NCI-H345 treated with DMSO at 0.1 percent for 48 hours (cell line): ENCODE data around the gene SLC28A1.

ENCODE experiments used
- DNase-seq: peaks from one replicate; lab custom pipeline; 2025; ENCODE audit not compliant: unreplicated experiment; lab: John Stamatoyannopoulos, UW

SLC28A1 gene

DNA sequence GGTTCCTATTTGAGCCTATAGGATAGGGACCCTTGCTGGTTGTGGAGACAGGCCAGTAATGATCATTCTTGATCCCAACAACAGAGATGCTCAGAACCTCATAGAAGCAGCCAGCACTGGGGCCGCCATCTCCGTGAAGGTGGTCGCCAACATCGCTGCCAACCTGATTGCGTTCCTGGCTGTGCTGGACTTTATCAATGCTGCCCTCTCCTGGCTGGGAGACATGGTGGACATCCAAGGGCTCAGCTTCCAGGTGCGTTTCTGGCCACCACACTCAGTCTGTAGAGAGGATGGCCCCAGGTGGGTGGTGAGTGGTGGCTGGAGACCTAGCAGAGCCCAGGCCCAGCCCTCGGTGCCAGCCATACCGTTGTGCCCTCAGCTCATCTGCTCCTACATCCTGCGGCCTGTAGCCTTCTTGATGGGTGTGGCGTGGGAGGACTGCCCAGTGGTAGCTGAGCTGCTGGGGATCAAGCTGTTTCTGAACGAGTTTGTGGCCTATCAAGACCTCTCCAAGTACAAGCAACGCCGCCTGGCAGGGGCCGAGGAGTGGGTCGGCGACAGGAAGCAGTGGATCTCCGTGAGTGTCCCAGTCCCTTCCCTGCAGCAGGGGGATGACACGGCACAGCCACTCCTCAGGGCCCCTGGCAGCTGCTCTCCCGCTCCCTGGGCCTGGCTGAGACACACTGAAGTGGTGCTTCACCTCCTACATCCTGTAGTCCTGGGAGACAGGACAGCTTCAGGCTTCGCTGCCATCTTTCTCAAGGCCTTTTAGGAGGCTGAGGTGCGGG, 50.7 kb downstream of the SLC28A1 start:
- DNase-seq, result no peak

DNA sequence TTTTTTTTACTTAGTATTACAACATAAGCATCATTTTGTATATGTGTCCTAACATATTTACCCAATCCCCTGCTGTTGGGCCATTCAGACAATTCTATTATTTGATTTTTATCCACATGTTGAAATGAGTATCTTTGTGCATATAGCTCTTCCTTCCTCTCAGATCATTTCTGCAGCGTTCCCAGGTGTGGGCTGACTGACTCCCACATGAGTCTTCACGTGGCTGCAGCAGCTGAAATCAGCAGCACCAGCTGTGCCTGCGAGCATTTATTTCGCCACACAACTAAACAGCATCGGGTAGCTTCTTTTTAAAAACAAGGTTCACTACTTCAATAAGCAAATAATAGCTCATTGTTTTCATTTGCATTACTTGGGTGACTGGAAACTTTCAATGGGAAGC, 52.7 kb downstream of the SLC28A1 start:
- no peak for DNase-seq

DNA sequence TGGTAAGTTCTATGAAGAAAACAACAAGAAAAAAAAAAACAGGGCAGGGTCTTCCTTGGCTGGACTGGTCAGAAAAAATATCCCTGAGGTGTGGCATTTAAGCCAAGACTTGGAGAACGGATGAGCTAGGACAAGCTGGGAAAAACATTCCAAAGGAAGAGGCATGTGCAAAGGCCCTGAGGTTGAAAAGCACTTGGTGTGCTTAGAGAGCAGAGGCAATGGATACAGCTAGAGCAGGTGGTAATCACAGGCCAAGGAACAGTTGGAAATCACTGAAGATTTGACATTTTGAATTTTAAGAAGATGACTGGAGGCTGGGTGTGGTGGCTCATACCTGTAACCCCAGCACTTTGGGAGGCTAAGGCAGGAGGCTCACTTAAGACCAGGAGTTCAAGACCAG, 54.3 kb downstream of the SLC28A1 start:
- no peak for DNase-seq

DNA sequence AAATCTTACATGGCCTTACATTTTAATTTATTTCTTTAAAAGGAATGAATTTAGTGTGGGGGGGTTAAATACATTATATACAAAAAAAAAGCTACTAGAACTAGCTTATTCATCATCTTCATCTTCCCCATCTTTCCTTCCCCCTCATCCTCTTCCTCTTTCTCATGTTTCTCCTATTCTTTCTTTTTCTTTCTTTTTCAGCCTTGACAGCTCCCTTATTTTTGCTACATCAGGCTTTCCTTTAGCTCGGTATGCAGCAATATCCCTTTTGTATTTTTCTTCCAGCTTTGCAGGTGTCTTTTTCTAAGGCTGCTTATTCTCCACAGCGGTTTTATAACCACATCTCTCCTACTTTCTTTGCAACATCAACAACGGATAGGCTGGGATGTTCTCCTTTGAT, 55.9 kb downstream of the SLC28A1 start:
- no peak for DNase-seq

DNA sequence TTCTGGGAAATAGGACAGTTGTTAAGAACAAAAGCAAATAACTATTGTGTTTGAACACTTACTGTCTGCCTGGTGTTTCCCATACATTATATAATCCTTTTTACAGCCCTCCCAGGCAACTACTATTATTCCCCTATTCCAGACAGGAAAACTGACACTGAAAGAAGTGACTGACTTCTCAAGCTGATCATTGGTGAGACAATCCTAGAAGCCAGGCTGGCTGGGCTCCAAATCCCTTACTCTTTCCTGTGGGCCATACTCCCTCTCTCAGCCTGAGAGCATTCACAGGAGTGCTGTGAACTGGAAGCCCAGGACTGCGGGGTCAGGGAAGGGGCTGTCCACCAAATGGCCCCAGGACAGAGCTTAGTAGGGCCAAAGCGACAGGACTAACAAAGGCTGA, 58.0 kb downstream of the SLC28A1 start:
- DNase-seq, result no peak

DNA sequence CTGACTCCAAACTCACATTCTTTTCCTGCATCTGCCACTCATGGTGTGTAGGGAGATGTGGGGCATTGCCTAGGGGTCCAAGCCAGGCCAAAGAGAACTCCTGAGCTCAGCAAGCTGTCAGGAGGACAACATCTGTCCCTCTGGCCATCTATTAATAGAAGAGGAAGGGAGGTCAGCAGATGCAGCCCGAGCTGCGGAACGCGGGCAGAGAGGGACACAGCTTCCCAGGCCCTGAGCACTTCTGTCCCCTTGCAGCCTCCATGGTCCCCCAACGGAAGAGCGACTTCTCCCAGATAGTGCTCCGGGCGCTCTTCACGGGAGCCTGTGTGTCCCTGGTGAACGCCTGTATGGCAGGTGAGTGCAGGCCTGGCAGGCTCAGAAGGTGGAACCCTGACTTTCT, 59.8 kb downstream of the SLC28A1 start:
- DNase-seq, result no peak

DNA sequence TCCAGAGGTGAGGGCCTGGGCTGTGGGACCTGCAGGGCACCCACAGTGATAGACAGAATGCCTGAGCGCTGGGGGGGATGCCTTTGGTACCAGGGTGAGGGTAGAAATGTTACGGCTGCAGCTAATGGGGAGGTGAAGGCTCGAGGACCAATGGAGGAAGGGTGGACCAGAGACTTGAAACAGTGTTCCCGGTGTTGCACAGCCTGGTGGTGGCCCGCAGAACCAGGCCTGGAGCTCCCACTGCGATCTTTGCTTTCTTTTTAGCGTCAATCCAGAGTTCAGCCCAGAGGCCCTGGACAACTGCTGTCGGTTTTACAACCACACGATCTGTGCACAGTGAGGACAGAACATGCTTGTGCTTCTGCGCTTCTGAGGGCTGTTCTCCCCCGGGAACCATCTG, 60.4 kb downstream of the SLC28A1 start:
- DNase-seq, result no peak

DNA sequence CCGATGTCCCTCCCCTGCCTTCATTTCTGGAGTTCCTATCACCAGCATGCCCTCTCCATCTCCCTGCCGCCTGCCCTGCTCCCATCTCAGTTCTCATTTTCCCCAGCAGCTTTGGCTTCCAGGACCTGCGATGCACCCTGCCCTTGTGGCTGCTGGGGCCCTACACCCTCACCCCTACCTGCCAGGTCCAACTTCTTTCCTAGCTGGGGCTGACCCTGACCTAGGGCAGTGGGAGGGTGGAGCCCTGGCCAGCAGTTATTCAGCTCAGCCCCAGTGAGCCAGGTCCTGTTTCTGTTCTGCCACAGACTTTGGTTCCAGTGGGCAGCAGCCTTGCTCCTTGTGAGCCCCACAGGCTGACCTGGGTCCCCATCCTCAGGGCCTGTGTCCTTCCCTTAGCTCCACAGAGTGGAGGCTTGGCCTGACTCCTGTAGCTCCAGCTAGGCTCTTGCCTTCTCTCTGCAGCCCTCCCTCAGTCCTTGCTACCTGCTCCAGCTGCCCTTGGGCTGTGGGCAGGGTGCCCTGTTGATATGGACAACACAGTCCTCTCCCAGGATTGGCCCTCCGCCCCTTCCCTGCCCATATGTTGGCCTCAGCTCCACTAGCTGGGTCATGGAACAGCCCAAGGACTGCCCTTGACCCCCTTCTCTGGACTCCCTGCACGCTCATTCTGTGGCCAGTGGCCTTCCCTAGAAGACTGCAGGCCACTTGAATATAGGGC, 62.5 kb downstream of the SLC28A1 start:
- DNase-seq, result no peak

DNA sequence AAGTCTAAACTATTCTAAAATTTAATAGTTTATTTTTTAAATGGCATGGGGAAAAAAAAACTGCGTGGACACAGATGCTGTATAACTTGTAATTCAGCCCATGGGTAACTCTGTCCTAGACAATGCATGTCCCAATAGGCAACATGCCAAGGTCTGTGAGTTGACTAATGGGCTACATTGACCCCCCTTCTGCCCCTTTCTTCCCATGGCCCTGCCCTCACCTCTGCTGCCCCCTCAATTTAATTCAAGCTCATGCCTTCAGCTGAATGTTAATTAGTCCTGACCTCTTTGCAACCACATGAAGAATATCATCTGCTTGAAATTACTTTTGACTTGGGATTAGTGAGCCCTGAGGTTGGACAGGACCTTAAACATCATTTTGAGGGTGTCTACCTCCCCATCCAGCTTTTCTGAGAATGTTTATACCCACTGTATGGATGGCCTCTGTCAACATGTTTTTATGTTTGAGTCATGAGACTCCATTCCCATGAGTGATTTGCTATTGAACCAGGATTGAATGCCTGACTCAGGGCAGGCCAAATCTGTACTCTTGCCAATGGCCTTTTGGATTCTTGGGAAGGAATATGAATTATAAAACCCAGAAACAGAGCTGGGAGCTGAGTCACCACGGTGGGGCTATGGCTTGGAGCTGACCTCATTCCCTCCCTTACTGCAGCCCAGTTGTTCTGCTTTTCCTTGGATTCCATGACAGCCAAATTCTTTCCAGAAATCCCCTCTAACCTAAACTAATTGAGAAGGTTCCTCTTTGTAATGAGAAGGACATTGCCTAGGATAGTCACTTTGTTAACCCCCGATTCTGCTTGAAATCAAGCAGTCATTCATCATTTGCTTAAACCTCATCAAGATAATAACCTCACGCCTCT, 63.7 kb downstream of the SLC28A1 start:
- no peak for DNase-seq

DNA sequence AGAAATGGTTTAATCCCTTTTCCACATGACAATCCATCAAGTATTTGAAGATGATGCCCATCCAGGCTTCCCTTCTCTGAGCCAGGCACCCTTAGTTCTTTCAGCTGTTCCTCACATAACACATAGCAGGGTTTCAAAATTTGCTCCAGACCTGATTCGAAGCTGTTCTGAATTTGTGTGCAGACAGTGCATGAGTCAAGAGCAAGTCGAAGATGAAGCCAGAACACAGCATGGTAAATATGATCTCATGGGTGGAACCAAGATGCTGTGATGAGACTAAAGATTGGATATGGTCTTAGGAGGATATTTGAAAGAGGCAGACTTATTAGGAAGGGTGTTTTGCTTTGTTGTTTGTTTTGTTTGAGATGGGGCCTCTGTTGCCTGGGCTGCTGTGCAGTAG, 64.6 kb downstream of the SLC28A1 start:
- no peak for DNase-seq

DNA sequence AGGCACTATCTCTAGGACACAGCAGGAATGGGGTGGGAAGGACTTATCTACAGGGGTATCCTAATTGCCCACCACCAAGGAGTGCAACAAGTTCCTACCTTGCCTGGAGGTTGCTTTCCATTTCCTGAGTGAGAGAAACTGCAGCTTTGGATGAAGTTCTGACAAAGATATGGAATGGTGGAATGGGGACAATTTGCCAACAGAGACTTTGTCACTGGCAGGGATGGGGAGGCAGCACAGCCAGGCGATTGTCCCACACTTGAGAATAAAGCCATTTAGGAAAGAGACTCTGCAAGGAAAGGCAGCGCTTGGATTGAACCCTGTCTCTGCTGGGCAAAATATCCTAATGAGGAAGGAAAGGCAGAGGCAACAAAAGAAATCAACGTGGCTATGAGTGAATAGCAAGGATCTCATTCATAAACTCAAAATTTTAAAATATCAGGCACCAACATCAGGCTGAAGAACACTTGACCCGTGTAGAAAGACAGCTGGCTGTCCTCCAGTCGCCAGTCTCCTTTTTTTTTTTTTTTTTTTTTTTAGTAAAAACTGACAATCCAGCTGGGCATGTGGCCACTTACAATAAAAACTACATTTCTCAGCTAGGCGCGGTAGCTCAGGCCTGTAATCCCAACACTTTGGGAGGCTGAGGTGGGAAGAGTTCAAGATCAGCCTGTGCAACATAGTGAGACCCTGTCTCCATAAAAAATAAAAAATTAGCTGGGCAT, 65.5 kb downstream of the SLC28A1 start:
- DNase-seq, result no peak

DNA sequence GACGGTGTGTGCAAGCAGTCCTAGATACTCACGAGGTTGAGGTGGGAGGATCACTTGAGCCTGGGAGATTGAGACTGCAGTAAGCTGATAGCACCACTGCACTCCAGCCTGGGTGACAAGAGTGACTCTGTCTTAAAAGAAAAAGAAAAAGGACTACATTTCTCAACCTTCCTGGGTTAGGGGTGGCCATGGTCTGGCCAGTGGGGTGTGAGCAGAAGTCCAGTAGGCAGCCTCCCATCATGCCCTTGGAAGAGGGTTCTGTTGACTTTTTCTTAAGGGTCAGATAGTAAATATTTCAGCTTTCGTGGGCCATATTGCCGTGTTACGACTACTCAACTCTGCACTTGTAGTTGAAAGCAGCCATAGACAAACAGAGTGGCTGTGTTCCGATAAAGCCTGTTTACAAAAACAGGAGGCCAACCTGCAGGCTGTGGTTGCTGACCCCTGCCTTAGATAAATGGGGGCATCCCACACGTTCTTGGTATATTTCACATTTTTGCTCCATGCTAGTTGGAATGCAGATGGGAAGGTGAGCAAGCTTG, 66.2 kb downstream of the SLC28A1 start:
- no peak for DNase-seq

DNA sequence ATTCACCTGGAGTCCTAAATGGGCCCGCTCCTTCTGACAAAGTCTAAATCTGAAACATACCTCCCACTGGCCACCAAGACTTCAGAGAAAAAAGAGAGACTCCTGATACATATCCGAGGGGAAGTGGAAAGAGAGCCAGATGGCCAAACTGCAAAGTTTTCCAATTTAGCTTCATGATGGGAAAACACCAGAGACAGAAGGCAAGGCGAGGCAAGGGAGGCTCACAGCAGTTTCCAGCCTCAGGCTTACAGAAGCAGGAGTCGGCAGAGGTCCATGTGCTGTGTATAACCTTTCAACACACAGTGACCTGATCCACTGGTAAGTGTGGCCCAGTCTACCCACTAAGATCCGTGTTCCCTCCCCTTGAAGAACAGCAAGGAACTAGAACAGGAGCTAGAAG, 67.3 kb downstream of the SLC28A1 start:
- DNase-seq, result no peak

DNA sequence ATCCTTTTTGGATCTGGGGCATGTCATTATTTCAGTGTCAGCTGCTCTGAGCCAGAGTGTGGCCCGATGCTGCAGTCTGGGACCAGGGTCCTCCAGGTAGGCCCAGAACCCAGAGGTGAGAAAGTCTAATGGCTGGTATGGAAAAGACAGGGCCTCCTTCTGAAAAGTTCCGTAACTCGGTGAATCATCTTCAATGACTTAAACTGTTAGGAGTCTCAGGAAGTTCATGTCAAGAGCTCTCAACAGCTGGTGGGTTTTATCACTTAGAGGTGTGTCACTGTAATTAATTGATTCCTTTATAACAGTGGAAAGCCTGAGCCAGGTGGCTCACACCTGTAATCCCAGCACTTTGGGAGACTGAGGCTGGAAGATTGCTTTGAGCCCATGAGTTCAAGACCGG, 68.7 kb downstream of the SLC28A1 start:
- no peak for DNase-seq

DNA sequence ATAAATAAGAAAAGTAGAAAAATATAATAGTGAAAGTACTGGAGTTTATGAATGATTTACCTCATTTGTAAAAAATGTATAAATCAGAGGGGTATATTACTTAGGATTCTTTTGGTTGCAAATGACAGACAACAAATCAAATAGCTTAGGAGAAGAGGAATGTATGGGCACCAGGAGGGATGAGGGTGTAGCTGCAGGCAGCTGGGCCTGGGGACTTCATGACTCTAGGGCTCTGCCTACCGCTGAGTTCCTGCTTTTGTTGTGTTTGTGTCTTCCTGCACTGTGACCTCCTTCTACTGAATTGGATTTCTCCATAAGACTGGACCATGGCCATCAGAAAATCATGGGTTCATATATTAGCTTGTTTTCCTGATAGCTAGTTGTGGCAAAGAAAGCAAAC, 69.3 kb downstream of the SLC28A1 start:
- DNase-seq, result no peak

DNA sequence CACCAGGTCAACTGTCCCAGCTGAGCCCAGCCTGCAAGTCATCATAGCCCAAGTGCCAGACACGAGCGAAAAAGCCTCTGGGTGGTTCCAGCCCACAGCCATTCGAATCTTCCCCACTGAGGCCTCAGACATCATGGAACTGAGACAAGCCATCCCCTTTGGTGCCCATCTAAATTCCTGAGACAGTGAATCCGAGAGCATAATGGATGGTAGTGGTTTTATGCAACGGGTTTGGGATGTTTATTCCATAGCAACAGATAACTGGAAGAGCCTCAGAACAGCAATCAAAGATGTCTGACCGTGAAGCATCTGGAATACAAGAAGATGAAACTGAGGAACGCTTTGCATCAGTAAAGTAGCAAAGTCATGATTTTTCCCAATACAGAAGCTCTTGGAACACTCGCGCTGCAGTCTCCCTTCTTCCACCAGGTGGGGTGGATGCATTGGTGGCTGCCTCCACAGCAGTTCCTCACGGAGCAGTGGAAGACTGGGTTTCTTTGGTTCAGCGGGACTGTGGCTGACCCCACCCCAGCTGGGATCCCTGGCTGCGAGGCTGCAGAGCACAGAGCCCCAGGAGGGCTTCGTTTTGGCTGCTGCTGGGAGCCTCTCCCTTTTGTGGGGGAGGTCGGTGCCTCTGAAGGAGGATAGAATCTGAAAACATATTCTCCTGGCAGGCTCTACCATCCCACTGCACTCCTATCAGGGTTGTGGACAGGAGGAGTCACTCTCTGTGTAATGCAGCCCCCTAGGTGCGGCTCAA, 70.8 kb downstream of the SLC28A1 start:
- DNase-seq, result peak; percentile 17

DNA sequence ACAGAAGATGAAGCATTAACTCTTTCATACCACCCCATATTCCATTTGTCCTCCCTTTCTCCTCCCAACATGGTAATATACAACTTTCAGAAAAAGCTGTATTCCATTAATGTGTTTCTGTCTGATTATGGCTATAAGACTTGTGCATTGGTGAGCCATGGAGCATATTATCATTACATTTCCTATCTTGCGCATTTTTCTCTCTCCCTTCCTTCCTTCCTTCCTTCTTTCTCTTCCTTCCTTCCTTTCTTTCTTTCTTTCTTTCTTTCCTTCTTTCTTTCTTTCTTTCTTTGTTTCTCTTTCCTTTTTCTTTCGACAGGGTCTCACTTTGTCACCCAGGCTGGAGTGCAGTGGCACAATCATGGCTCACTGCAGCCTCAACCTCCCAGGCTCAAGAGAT, 71.7 kb downstream of the SLC28A1 start:
- no peak for DNase-seq

DNA sequence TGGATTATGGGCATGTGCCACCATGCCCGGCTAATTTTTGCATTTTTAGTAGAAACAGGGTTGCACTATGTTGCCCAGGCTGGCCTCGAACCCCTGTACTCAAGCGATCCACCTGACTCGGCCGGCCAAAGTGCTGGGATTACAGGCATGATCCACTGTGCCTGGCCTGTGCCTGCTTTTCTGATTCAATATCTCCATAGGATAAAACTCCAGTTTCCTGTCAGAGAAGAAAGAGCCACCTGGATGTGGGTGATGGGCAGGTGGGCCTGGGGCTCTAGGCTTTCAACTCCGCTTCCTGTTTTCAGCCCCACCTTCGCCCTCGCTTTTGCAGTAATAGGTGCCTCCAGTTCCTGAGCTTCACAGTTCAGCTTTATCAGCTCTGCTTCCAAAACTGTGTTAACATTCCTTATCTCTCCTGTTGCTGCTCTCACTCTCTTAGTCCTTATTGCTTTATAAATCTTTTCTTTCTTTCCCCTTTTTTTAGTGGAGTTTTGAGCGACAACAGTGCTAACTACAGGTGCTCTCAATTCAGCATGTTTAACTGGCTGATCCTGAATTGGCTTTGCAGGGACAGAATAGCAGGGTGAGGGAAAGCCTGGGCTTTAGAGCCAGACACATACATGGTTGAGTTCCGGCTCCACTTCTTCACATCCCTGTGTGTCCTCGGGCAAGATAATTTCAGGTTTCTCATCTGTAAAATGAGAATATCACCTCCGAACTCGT, 76.1 kb downstream of the SLC28A1 start:
- no peak for DNase-seq

DNA sequence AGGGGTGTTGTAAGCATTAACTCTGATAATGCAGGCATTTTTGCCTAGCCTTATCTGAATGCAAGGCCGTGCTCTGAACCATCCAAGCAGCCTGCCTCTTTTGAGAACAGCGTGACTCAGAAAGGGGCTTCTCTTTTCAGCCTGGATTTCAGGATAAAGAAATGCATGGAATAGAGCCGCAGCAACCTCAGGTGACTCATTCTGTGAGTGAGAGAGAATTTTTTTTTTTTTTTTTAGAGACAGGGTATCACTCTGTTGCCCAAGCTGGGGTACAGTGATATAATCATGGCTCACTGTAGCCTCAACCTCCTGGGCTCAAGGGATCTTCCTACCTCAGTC, 76.6 kb downstream of the SLC28A1 start:
- DNase-seq, result no peak

DNA sequence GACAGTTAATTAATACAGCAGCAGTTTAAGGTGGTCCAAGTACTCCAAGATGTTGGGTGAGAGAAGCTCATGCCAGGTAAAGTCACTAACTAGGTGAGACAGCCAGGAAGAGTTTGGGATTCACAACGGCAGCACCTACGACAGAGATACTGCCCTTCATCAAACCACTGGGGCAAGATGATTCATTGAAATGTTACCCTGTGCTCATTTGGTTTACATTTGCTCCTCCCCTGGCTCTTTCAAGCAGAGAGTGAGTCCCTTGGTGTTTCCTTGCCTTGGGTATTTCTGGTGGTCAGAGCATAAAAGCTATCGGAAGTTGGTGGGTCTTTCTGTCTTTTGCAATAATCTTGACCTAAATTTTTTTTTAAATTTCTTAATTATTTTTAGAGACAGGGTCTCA, 77.2 kb downstream of the SLC28A1 start:
- DNase-seq, result no peak
